Left ventricle myocardium inferior (tissue), 1 donor: ENCODE data around the gene NRG3. TPM values are rescaled to one million over a fixed set of nuclear protein-coding genes. Genes with fewer than 3 reads are reported as not detected.

Experiments used
- DNase-seq: peaks from one replicate; pipeline ENCODE4 v3.0.0-alpha.2; 2020
- H3K27ac ChIP-seq: fragments of 200-600 bp; replicated peaks from 2 replicates; pipeline ENCODE4 v1.8.0; 2021
- H3K27me3 ChIP-seq: fragments of 200-600 bp; 2 replicates; pipeline ENCODE4 v1.8.0; 2021; ENCODE audit warnings: low read depth
- H3K36me3 ChIP-seq: fragments of 200-600 bp; 2 replicates; pipeline ENCODE4 v1.8.0; 2021
- H3K4me1 ChIP-seq: fragments of 200-600 bp; 2 replicates; pipeline ENCODE4 v1.8.0; 2021
- H3K4me3 ChIP-seq: fragments of 200-600 bp; 2 replicates; pipeline ENCODE4 v1.8.0; 2021; ENCODE audit warnings: mild to moderate bottlenecking, moderate library complexity
- H3K9me3 ChIP-seq: fragments of 200-600 bp; replicated peaks from 2 replicates; pipeline ENCODE4 v1.8.0; 2021
- intact Hi-C: fragments of 100-400 bp; cut with micrococcal nuclease; formaldehyde crosslinking; loops from one replicate; pipeline ENCODE4 v1.11.0; 2022
- total RNA-seq: library from RNA; stranded (reverse); fragmentation: NEBNext Ultra II Directional; extraction: Animal tissue kit (Norgen Biotek cat#: 25700); gene quantifications from one replicate; pipeline ENCODE4 v1.2.1, GENCODE V29; 2021
- TF ChIP-seq, protein P1 (sequence below): fragments of 200-600 bp; IDR thresholded peaks from 2 replicates; pipeline ENCODE4 v1.8.0; 2021; ENCODE audit warnings: antibody characterized with exemption, mild to moderate bottlenecking, borderline replicate concordance
- donor health status: DM: no; HTN: yes; CAD: no; lungs with severe emphysema.

Gene NRG3
- total RNA-seq, 1 donor from 2014 or later: 0.11 TPM

DNA sequence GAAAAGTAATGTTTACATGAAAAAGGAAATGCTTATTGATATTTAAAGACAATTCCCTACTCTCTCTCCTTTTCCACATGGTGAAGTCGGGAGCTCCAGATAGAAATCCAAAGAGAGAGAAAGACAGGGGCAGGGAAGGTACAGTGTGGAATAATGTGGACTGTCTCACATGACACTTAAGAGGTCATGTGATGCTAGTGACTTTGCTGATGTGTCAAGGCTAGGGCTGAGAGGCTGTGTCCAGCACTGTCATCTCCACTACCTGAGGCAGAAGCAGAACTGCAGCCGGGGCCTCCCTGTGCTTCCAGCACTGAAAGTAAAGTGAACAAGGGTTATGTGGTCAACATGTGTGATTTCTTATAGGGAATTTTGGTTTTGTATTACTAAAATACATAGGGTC lies 26.0 kb downstream of the NRG3 start:
- DNase-seq: no peak

GRCh38 chr10:81903472-81903871 lies 28.5 kb downstream of the NRG3 start:
- DNase-seq: no peak
- intact Hi-C loops: no loop called here

More for the DNA sequence above, 26.0 kb downstream of the NRG3 start:
- intact Hi-C loops: no loop called here
- Histone ChIP-seq H3K4me3 (no peak overlapping the region), H3K27me3 (no peaks in the 10 kb centered on the region), H3K4me1 (no peaks in the 10 kb centered on the region), H3K27ac (no peak overlapping the region), H3K36me3 (no peaks in the 10 kb centered on the region), H3K9me3 (no peaks in the 10 kb centered on the region)
- TF ChIP-seq, protein P1, sequence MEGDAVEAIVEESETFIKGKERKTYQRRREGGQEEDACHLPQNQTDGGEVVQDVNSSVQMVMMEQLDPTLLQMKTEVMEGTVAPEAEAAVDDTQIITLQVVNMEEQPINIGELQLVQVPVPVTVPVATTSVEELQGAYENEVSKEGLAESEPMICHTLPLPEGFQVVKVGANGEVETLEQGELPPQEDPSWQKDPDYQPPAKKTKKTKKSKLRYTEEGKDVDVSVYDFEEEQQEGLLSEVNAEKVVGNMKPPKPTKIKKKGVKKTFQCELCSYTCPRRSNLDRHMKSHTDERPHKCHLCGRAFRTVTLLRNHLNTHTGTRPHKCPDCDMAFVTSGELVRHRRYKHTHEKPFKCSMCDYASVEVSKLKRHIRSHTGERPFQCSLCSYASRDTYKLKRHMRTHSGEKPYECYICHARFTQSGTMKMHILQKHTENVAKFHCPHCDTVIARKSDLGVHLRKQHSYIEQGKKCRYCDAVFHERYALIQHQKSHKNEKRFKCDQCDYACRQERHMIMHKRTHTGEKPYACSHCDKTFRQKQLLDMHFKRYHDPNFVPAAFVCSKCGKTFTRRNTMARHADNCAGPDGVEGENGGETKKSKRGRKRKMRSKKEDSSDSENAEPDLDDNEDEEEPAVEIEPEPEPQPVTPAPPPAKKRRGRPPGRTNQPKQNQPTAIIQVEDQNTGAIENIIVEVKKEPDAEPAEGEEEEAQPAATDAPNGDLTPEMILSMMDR: no peak

DNA sequence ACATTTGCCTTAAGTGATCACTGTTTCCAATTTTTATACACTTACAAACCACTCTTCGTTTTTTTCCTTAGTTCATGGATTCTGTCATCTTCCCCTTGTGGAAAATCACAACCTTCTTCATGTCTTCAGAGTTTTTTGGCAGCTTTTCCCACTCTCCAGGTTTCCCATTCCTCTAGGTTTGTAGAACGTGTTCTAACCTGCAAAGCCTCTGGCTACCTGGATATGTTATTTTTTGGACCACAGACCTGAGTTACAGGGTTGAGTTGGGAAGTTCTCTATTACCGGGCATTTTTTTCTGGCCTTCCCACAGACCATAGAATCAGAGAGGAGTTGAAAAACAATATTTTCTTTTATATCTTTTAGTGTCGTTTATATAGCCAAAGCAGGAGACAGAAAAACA lies 30.2 kb downstream of the NRG3 start:
- TF ChIP-seq, protein P1: no peak
- DNase-seq: no peak
- Histone ChIP-seq H3K9me3 (no peaks in the 10 kb centered on the region), H3K27ac (no peak overlapping the region), H3K4me3 (no peak overlapping the region), H3K27me3 (no peaks in the 10 kb centered on the region), H3K4me1 (no peaks in the 10 kb centered on the region), H3K36me3 (no peaks in the 10 kb centered on the region)
- intact Hi-C loops: no loop called here

More at GRCh38 chr10:81903472-81903871, 28.5 kb downstream of the NRG3 start:
- H3K36me3 ChIP-seq: no peaks in the 10 kb centered on the region
- H3K27me3 ChIP-seq: no peaks in the 10 kb centered on the region
- H3K27ac ChIP-seq: no peak overlapping the region
- H3K4me3 ChIP-seq: no peak overlapping the region
- H3K4me1 ChIP-seq: no peaks in the 10 kb centered on the region
- H3K9me3 ChIP-seq: no peaks in the 10 kb centered on the region
- TF ChIP-seq, protein P1: no peak

DNA sequence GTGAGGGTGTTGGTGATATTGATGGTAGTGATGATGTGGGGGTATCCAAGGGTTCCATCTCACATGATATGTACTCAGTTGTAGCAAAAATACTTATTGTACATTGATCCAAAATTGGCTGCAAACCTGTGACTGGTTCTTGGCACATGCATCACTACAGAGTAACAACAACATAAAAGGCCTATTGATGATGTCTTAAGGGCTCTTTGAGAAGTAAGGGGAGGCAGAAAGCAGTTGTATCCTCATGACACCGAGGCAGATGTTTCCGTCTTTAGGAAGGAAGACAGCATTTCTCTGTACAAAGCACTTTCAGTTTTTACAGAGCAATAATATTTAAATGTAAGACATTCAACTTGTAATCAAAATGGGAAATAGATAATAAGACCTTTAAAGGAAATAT lies 34.5 kb downstream of the NRG3 start:
- Histone ChIP-seq H3K4me3 (no peak overlapping the region), H3K4me1 (no peaks in the 10 kb centered on the region), H3K9me3 (no peaks in the 10 kb centered on the region), H3K36me3 (no peaks in the 10 kb centered on the region), H3K27me3 (no peaks in the 10 kb centered on the region), H3K27ac (no peak overlapping the region)
- TF ChIP-seq, protein P1: no peak
- DNase-seq: no peak
- intact Hi-C loops: no loop called here

GRCh38 chr10:81911328-81911727 lies 36.3 kb downstream of the NRG3 start:
- DNase-seq: no peak
- no peak overlapping the region for H3K4me3 ChIP-seq
- H3K27me3 ChIP-seq: no peaks in the 10 kb centered on the region
- TF ChIP-seq, protein P1: no peak
- H3K4me1 ChIP-seq: no peaks in the 10 kb centered on the region
- no peaks in the 10 kb centered on the region for H3K36me3 ChIP-seq
- H3K9me3 ChIP-seq: no peaks in the 10 kb centered on the region
- H3K27ac ChIP-seq: no peak overlapping the region
- intact Hi-C loops: no loop called here
